Stimulated activated CD4-positive, alpha-beta T cell treated with anti-CD3 and anti-CD28 coated beads, Interleukin-1b, Interleukin-23, amount 100 ng/mL, for 24 hours (primary cell): Measurements from ENCODE around the gene LFNG.

Source experiments
- DNase-seq, 4 experiments: peaks; one replicate each; pipeline ENCODE4 v3.0.0-alpha.2; 2020; ENCODE audit warnings: low read depth in 4 of 4, low spot score in 1 of 4

The LFNG gene

DNA sequence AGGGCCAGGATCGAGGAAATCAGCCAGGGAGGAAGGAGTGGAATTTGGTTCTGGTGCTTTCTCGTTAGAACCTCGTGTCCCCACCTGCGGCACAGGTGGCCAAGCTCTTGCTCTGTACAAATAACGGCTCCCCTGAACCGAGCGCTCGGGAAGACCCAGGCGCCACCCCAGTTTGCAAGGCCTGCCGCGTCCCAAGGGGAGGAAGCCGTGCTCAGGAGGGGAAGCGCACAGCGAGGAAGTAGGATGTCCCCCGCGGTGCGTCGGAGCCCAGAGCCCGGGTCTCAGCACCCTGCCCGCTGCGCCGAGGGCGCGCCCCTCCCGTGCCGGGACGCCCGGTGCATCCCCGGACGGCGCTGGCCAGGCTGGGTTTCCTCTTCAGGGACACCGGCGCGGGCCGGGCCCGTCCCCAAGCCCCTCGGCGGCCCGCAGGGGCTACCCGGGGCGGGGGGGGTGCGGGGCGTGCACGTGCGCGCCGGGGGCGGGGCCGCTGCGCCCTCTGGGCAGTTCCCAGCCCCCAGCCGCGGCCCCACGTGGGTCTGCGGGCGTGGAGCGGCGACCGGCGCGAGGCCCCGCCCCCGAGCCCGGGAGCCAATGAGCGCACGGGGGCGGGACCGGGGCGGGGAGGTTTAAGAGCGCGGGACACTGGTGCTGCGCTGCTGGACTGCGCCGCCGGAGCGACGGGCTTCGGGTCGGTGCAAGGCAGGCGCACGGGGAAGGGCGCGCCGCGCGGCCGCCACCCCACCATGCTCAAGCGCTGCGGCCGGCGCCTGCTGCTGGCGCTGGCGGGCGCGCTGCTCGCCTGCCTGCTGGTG is at the start of gene LFNG:
LFNG (plus strand) TSS at position 656 of the 812 bp plus-strand sequence; CDS start at position 744, 88 bp downstream.
- DNase-seq: peak; percentile 64 to 84 (median 74)

GRCh38 chr7:2470204-2471021 is 49.2 kb upstream of the LFNG start:
- DNase-seq: no peak

GRCh38 chr7:2471022-2471329 is 48.6 kb upstream of the LFNG start:
- DNase-seq: no peak

DNA sequence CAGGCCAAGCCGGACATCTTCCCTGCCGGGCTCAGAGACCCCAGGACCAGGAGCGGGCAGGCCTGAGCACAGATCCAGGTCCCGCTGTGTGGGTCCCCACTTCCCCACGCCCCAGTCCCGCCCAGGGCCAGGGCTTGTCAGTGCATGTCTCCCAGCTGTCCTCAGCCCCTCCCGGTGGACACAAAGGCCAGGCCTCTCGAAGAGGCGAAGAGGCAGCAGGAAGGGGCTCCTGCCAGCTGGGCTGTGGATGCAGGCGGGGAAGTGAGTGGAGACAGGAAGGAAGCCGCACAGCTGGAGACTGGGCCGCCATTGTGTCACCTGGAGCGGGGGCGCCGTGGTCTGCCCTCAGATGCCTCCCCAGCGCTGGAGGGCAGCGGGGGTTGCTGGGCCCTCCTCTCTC is 48.2 kb upstream of the LFNG start:
- no peak for DNase-seq

DNA sequence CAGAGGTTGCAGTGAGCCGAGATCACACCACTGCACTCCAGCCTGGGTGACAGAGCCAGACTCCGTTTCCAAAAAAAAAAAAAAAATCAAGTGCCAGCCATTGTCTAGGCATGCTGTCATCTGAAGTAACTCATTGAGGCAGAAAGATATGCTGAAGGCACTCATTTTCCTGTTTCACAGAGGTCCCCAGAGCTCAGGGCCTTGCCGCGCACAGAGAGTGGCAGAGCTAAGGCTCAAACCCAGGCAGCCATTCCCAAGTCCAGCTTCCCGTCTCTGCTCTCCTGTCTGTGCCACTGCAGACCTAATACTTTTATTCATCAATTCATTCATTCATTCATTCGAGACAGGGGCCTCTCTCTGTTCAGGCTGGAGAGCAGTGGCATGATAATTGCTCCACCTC is 46.8 kb upstream of the LFNG start:
- DNase-seq: no peak

DNA sequence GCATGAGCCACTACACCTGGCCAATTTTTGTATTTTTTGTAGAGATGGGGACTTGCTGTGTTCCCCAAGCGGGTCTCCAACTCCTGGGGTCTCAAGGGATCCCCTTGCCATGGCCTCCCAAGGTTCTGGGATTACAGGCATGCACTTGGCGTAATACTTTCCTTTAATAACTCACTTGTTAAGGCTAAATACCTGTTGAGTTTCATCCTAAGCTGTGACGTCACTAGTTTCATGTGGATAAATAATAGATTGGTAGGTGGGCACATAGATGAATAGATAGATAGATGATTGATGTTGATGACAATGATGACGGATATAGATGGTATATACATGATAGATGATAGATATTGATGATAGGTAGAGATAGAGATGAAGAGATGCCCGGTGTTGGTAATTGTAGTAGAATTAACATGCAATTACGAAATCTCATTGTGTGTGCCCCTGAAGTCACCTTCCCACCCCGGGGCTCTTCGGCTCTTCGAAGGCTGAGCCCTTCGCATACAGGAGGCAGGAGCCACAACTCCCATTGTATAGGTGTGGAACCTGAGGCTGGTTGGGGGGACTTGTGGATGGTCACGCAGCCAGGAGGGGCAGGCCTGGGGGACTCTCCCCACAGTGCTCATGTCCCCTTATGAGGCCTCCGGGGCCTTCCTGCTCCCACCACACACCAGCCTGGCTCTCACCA is 45.9 kb upstream of the LFNG start:
- DNase-seq: no peak

DNA sequence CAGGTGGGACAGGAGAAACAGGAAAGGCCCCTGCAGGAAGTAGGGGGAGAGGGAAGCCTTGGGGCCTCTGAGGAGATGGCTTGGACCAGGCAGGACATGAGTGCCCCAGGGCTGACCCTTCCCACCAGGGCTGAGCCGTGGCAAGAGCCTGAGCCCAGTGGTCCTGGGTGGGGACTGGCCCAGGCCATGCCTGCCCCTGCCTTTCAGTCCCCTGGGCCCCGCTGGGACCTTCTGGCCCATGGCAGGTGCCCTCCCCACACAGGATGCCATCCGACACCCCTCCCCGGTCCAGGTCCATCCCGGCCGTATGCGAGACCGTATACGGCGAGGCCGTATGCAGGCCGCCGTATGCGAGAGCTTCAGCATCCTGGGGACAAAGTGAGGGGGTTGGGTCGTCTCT is 45.4 kb upstream of the LFNG start:
- no peak for DNase-seq

GRCh38 chr7:2474813-2475677 is 44.5 kb upstream of the LFNG start:
- DNase-seq: no peak

DNA sequence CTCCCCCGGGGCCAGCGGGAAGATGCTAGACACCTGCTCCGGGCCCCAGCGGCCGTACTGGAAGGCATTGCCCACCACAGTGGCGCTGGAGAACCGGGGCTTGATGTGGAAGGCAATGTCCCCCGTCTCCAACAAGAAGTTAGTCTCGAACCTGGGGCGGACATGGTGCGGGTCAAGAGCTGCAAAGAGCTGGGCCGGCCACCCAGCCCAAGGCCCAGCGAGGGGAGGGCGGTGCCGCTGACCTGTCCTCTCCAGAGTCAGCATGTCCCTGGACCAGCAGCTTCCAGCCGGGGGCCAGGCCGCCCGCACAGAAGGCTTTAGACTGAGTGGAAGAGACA is 43.9 kb upstream of the LFNG start:
- no peak for DNase-seq

DNA sequence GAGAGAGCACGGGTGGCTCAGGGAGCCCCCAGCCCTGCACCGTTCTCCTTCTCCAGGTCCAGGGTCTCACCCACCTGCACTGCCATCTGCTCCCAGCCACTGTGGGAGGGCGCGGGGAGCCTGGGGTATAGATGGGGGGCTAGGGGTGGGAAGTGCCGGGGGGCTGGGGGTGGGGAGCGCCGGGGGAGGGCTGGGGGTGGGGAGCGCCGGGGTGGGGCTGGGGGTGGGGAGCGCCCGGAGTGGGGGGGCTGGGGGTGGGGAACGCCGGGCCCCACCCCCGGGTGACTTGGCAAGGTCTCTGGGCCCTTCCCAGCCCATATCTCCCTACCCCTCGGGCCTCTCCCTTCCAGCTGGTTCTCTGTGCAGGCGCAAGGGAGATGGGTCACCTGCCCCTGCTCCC is 43.3 kb upstream of the LFNG start, which contains the start of gene GRIFIN:
GRIFIN (minus strand) TSS at position 101 of the 400 bp plus-strand sequence; CDS start at position 86, 15 bp downstream.
- DNase-seq: no peak

- no peak for DNase-seq
Observed at GRCh38 chr7:2476776-2477446, 42.7 kb upstream of the LFNG start.

- DNase-seq: peak in 3 of 4 experiments; percentile 7 to 43 (median 28)
Observed at GRCh38 chr7:2477447-2478398, 41.9 kb upstream of the LFNG start.

- DNase-seq: no peak
Observed at GRCh38 chr7:2478399-2478785, 41.2 kb upstream of the LFNG start.

- no peak for DNase-seq
Observed at GRCh38 chr7:2478800-2479199, 40.8 kb upstream of the LFNG start.

DNA sequence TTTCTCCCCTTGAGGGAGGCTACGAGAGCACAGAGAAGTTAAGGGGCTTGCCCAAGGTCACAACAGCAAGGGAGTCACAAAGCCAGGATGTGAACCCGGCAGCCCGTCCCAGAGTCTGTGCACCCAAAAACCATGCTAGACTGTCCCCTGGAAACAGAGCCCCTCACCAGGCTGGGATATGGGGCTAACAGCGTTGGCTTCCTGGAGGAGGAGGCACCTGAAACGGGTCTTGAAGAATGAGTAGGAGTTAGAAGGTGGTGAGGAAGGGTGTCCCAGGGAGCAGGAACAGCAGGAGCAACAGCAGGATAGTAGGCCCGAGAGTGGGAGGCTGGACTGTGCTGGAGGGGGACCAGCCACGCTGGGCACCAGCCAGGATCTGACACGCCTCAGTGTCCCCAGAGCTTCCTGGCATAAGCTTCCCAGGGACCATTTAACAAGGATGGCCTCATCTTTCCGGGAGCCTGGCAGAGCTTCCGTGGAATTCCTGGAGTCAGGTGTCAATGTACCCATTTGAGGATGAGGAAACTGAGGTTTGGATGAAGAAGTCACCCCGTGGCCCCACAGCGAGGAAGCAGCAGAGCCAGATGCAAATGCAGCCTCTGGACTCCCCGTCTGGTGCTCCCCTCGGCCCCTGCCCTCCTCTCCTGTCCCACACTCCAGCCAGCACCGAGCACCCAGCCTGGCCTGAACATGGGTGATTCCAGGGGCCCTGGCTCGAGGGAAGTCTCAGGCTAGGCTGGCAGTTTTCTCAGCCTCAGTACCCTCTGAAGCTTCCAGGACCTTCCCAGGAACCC is 40.1 kb upstream of the LFNG start:
- no peak for DNase-seq

DNA sequence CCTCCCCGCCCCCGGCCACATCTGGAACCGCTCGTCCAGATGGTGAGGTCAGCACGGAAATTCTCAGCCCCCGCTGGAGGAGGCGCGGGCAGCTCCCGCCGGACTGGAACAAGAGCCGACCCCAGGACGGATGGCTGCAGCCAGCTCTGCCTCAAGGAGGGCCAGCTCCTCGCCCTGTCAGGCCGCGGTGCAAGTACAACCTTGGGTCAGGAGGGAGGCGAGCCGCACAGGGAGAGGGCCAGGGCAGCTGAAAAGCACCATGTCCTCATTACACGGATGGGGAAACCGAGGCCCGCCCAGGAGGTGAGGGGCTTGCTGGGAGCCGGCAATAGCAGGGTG is 39.5 kb upstream of the LFNG start:
- DNase-seq: no peak

DNA sequence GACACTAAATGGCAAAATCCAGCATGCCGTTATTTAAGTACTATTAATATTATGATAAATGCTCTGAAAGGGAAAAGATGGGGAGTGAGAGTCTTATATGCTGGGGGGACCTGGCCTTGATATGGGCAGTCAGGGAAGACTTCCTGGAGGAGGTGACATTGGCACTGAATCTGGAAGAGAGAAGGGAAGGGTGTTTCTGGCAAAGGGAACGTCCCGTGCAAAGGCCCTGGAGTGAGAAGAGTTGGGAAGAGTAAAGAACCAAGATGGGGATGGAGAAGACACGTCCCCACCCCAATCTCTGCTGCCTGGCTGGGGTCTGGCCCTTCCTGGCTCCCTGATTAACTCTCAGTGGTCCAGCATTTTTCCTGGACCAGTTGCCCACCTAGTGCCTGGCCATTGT is 38.4 kb upstream of the LFNG start:
- DNase-seq: no peak

- DNase-seq: no peak
Observed at GRCh38 chr7:2482725-2483451, 36.7 kb upstream of the LFNG start.
